HFF-Myc (cell line): ENCODE measurements around the gene BACE2.

Experiments used
- DNase-seq: peaks from one replicate; pipeline ENCODE4 v3.0.0-alpha.2; 2011; ENCODE audit warnings: low read depth; ENCODE audit errors: extremely low read depth
- H3K4me3 ChIP-seq: replicated peaks from 2 replicates; pipeline ENCODE4 v1.5.1; 2011; ENCODE audit warnings: low read depth, mild to moderate bottlenecking, control low read depth, low read length
- CTCF ChIP-seq: IDR thresholded peaks from 2 replicates; pipeline ENCODE4 v1.5.1; 2012; ENCODE audit warnings: mild to moderate bottlenecking, low read depth, low read length, control low read depth; ENCODE audit errors: missing control alignments

Gene BACE2

GRCh38 chr21:41167348-41168342 is at the start of gene BACE2:
Gene BACE2, plus strand, starts transcription at chr21:41168160. Its CDS starts 104 bp downstream, at chr21:41168264.
- no peak for DNase-seq
- TF ChIP-seq CTCF = peak; percentile 39
- H3K4me3 ChIP-seq = peak within 1 kb of the TSS; percentile 76

GRCh38 chr21:41119901-41120300 is 48.1 kb upstream of the BACE2 start:
- TF ChIP-seq CTCF = no peak
- DNase-seq = no peak
- H3K4me3 ChIP-seq = no peak overlapping the region

GRCh38 chr21:41120997-41121396 is 47.0 kb upstream of the BACE2 start:
- no peak for DNase-seq
- no peak overlapping the region for H3K4me3 ChIP-seq
- TF ChIP-seq CTCF = no peak

GRCh38 chr21:41121785-41122415 is 46.1 kb upstream of the BACE2 start:
- peak; percentile 64 for DNase-seq
- H3K4me3 ChIP-seq = no peak overlapping the region
- TF ChIP-seq CTCF = peak; percentile 99

- no peak for TF ChIP-seq CTCF
- no peak overlapping the region for H3K4me3 ChIP-seq
- DNase-seq = no peak
Observed at GRCh38 chr21:41124641-41125201, 43.2 kb upstream of the BACE2 start.

- no peak overlapping the region for H3K4me3 ChIP-seq
- no peak for TF ChIP-seq CTCF
- no peak for DNase-seq
Observed at GRCh38 chr21:41128981-41129380, 39.0 kb upstream of the BACE2 start.
